Measurements from ENCODE around the gene MTCH1.
A peak's percentile ranks its signal among the peaks of the same experiment; 100 is the strongest.

Gene MTCH1

GRCh38 chr6:36954262-36954931 is 31.6 kb downstream of the MTCH1 start, which contains the start of gene PI16:
Gene PI16, plus strand, starts transcription at chr6:36954738. Its CDS starts 23 bp downstream, at chr6:36954761.
- TF ChIP-seq RAD21 (IDR thresholded peaks at IDR 0.05; ENCODE audit: low read depth), result no peak
- TF ChIP-seq ZBTB7A (IDR thresholded peaks at IDR 0.05; ENCODE audit: low read depth), result no peak
- TF ChIP-seq NFIC (IDR thresholded peaks at IDR 0.05), result no peak
- TF ChIP-seq MAX (IDR thresholded peaks at IDR 0.05), result no peak
- no peak for TF ChIP-seq CREB1 (IDR thresholded peaks at IDR 0.05; ENCODE audit: low read depth)
- TF ChIP-seq TCF12 (IDR thresholded peaks at IDR 0.05; ENCODE audit: low read depth), result no peak
- TF ChIP-seq USF1 (IDR thresholded peaks at IDR 0.05), result no peak
- TF ChIP-seq CEBPB (IDR thresholded peaks at IDR 0.05), result no peak
- no peak for TF ChIP-seq TAF1 (IDR thresholded peaks at IDR 0.05; ENCODE audit: low read depth)

GRCh38 chr6:36953931-36954261 is 32.1 kb downstream of the MTCH1 start:
- TF ChIP-seq TEAD4 (IDR thresholded peaks at IDR 0.05) (no peak), TAF1 (IDR thresholded peaks at IDR 0.05; ENCODE audit: low read depth) (no peak), NFIC (IDR thresholded peaks at IDR 0.05) (no peak), EP300 (IDR thresholded peaks at IDR 0.05; ENCODE audit: borderline replicate concordance) (no peak), ZBTB7A (IDR thresholded peaks at IDR 0.05; ENCODE audit: low read depth) (no peak), RAD21 (IDR thresholded peaks at IDR 0.05; ENCODE audit: low read depth) (no peak), CEBPB (IDR thresholded peaks at IDR 0.05) (no peak), USF1 (IDR thresholded peaks at IDR 0.05) (no peak), EGR1 (IDR thresholded peaks at IDR 0.05) (no peak)

GRCh38 chr6:36949636-36950035 is 36.4 kb downstream of the MTCH1 start:
- TF ChIP-seq REST (IDR thresholded peaks at IDR 0.05; ENCODE audit: low read depth) (no peak), USF1 (IDR thresholded peaks at IDR 0.05) (no peak)

GRCh38 chr6:36949076-36949475 is 36.9 kb downstream of the MTCH1 start:
- TF ChIP-seq TEAD4 (IDR thresholded peaks at IDR 0.05) (peak; percentile 17; the same call in 1 of the 2 replicates), NFIC (IDR thresholded peaks at IDR 0.05) (peak; percentile 18; the same call in 1 of the 2 replicates)

GRCh38 chr6:36947570-36948351 is 38.2 kb downstream of the MTCH1 start:
- no peak for TF ChIP-seq TEAD4 (IDR thresholded peaks at IDR 0.05)

- TF ChIP-seq NFIC (IDR thresholded peaks at IDR 0.05), result no peak
- TF ChIP-seq MAX (IDR thresholded peaks at IDR 0.05), result no peak
- TF ChIP-seq TAF1 (IDR thresholded peaks at IDR 0.05; ENCODE audit: low read depth), result no peak
- TF ChIP-seq TEAD4 (IDR thresholded peaks at IDR 0.05), result no peak
- TF ChIP-seq EGR1 (IDR thresholded peaks at IDR 0.05), result no peak
- no peak for TF ChIP-seq YY1 (IDR thresholded peaks at IDR 0.05; ENCODE audit: low read depth)
- TF ChIP-seq REST (IDR thresholded peaks at IDR 0.05; ENCODE audit: low read depth), result no peak
- no peak for TF ChIP-seq CEBPB (IDR thresholded peaks at IDR 0.05)
- TF ChIP-seq CREB1 (IDR thresholded peaks at IDR 0.05; ENCODE audit: low read depth), result no peak
- TF ChIP-seq ZBTB7A (IDR thresholded peaks at IDR 0.05; ENCODE audit: low read depth), result no peak
- no peak for TF ChIP-seq EP300 (IDR thresholded peaks at IDR 0.05; ENCODE audit: borderline replicate concordance)
These were observed 39.5 kb downstream of the MTCH1 start for GRCh38 chr6:36946526-36946925.
